Left hindlimb (tissue), 1 donor: ENCODE data around the gene LTV1.

Source experiments
- DNase-seq: peaks from one replicate; pipeline ENCODE4 v3.0.0-alpha.2; 2018

The LTV1 gene

DNA sequence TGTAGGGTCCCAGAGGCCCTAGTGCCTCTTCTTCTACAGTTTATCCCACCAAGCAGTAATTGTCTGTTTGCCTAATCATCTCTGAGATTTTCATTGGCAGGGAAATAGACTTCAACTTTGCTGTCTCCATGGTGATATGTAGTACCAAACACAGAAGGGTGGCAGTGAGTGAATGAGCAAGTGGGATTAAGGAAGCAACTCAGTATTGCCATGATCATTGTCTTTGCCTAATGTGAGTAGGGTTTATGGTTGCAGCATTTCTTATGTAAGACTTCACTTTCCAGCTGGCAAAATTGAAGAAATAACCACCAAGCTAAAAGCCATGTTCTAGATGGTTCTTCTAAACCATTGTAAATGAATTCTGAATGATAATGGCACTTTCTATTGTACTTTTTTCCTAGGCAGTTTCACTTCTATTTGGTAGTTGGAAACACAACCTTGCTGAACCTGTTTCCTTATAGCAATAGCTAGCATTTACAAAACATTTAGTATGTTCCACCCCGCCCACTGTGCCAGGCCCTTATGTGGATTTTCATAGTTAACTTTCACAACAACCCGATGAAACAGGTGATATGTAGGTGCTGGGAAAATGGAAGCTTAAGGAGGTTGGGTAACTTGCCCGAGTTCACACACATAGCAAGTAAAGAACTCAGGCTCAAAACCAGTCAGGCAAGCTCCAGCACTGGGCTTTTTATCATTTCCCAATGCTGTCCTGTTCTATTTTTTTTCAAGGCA, 53.2 kb downstream of the LTV1 start:
- DNase-seq, result no peak

GRCh38 chr6:143900358-143900757, 57.2 kb downstream of the LTV1 start:
- no peak for DNase-seq

DNA sequence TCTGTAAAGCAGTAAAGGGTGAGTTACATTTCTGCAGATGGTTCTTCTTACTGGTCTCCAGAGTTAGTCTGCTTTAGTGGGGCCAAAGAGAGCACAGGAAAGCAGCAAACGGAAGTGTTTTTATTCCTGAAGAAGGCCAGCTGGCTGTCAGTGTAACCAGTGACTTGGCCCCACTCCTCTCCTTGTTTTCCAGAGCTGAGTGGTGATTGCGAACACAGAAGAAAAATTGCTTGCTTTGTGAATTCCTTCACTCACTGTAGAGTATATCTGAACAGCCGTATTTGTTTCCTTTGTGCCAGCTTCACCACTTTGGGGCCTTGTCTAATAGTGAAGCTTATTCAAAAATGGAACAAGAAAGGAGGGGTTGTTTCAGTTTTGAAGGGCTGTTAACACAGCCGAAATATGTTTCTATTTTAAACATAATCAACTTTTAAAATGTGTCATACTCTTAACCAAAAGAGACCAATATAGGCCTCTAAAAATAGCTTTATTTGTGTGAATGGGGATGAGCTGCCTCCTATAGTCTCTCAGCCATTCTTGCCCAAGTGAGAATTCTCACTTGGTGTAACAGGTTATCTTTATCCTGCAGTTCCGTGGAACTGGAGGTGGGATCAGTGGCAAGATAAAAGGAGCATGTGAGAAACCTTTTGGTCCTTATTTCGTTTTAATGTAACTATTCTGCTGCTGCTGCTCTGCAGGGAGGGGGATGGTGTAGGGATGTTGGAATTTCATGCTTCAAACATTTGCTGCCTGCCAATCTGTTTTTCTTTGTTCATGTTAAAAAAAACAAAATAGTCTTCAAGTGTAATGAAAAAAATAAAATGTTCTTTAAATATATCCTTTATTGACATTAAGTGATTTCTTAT, 59.0 kb downstream of the LTV1 start:
- peak; percentile 87 for DNase-seq

GRCh38 chr6:143902827-143903226, 59.7 kb downstream of the LTV1 start:
- no peak for DNase-seq

- no peak for DNase-seq
These were observed 67.9 kb downstream of the LTV1 start for GRCh38 chr6:143911028-143911427.

- DNase-seq, result no peak
These were observed 69.5 kb downstream of the LTV1 start for GRCh38 chr6:143912671-143913070.
